T-helper 17 cell (primary cell): ENCODE measurements around the gene RPS6KA2. TPM values are rescaled to one million over a fixed set of nuclear protein-coding genes. Genes with fewer than 3 reads are reported as not detected.

ENCODE experiments used
- ATAC-seq: fragments of 150-1000 bp; cut with Tn5 transposase; 2 replicates; pipeline ENCODE4 v1.10.0; 2021; ENCODE audit warnings: mild to moderate bottlenecking, moderate library complexity
- DNase-seq, 3 donors: peaks; one replicate each; pipeline versions ENCODE4 v3.0.0 to v3.0.0-alpha.2; 2020 to 2021
- H3K9me3 ChIP-seq: one replicate; pipeline ENCODE4 v1.7.0; 2013; ENCODE audit warnings: low read length, mild to moderate bottlenecking; ENCODE audit not compliant: control insufficient read depth, poor library complexity, severe bottlenecking
- H3K27ac Mint-ChIP-seq: one replicate; pipeline ENCODE4 v1.8.0; 2022; ENCODE audit warnings: mild to moderate bottlenecking, moderate library complexity, mixed read lengths
- H3K27me3 Mint-ChIP-seq: one replicate; pipeline ENCODE4 v1.8.0; 2022; ENCODE audit warnings: mixed read lengths
- H3K36me3 Mint-ChIP-seq: one replicate; pipeline ENCODE4 v1.8.0; 2022; ENCODE audit warnings: low read depth, mixed read lengths
- H3K4me1 Mint-ChIP-seq: one replicate; pipeline ENCODE4 v1.8.0; 2022; ENCODE audit warnings: mild to moderate bottlenecking, mixed read lengths
- H3K4me3 Mint-ChIP-seq: one replicate; pipeline ENCODE4 v1.8.0; 2022; ENCODE audit warnings: mild to moderate bottlenecking, moderate library complexity, mixed read lengths
- total RNA-seq, 4 donors: library from RNA in 2 of 4; stranded (reverse) in 2 of 4; gene quantifications; one replicate each; pipeline ENCODE4 v1.2.3 and lab custom pipeline; 2022 to 2026

The RPS6KA2 gene
- total RNA-seq, 2 donors from 2014 or later: 3.3 to 5.9 TPM

GRCh38 chr6:166625356-166625755 is 1.7 kb downstream of the RPS6KA2 start:
- DNase-seq: no peak
- Mint-ChIP-seq H3K4me3 (no peak overlapping the region), H3K4me1 (peaks cover 20% of the 10 kb centered on the region), H3K36me3 (no peaks in the 10 kb centered on the region), H3K27me3 (peaks cover 36% of the 10 kb centered on the region), H3K27ac (no peak overlapping the region)
- no peaks in the 10 kb centered on the region for H3K9me3 ChIP-seq
- ATAC-seq: no peak

- DNase-seq (no peak), ATAC-seq (no peak)
- H3K4me1 Mint-ChIP-seq: peaks cover 16% of the 10 kb centered on the region
- peaks cover 28% of the 10 kb centered on the region for H3K27me3 Mint-ChIP-seq
- no peaks in the 10 kb centered on the region for H3K36me3 Mint-ChIP-seq
- H3K4me3 Mint-ChIP-seq: no peak overlapping the region
- H3K27ac Mint-ChIP-seq: no peak overlapping the region
- no peaks in the 10 kb centered on the region for H3K9me3 ChIP-seq
These were observed 2.8 kb downstream of the RPS6KA2 start for GRCh38 chr6:166624275-166624674.

GRCh38 chr6:166623318-166623717 is 3.7 kb downstream of the RPS6KA2 start:
- Mint-ChIP-seq H3K36me3 (peaks cover under 1% of the 10 kb centered on the region), H3K27me3 (peaks cover 26% of the 10 kb centered on the region), H3K4me3 (no peak overlapping the region), H3K4me1 (peaks cover 13% of the 10 kb centered on the region), H3K27ac (no peak overlapping the region)
- H3K9me3 ChIP-seq: no peaks in the 10 kb centered on the region
- DNase-seq: no peak
- no peak for ATAC-seq

GRCh38 chr6:166621114-166621540 is 5.9 kb downstream of the RPS6KA2 start:
- Mint-ChIP-seq H3K4me3 (no peak overlapping the region), H3K36me3 (peaks cover 2% of the 10 kb centered on the region), H3K27ac (no peak overlapping the region), H3K4me1 (peaks cover 8% of the 10 kb centered on the region), H3K27me3 (peaks cover 26% of the 10 kb centered on the region)
- no peak for DNase-seq
- no peaks in the 10 kb centered on the region for H3K9me3 ChIP-seq
- no peak for ATAC-seq

- no peak for ATAC-seq
- peaks cover 4% of the 10 kb centered on the region for H3K4me1 Mint-ChIP-seq
- H3K27ac Mint-ChIP-seq: no peak overlapping the region
- no peak overlapping the region for H3K4me3 Mint-ChIP-seq
- peaks cover 2% of the 10 kb centered on the region for H3K36me3 Mint-ChIP-seq
- no peaks in the 10 kb centered on the region for H3K9me3 ChIP-seq
- peaks cover 21% of the 10 kb centered on the region for H3K27me3 Mint-ChIP-seq
- DNase-seq: no peak
These were observed 6.5 kb downstream of the RPS6KA2 start for GRCh38 chr6:166620478-166621113.

- peaks cover 4% of the 10 kb centered on the region for H3K4me1 Mint-ChIP-seq
- DNase-seq: no peak
- no peaks in the 10 kb centered on the region for H3K9me3 ChIP-seq
- peaks cover 21% of the 10 kb centered on the region for H3K27me3 Mint-ChIP-seq
- H3K36me3 Mint-ChIP-seq: peaks cover 5% of the 10 kb centered on the region
- ATAC-seq: no peak
- no peak overlapping the region for H3K27ac Mint-ChIP-seq
- H3K4me3 Mint-ChIP-seq: no peak overlapping the region
These were observed 7.1 kb downstream of the RPS6KA2 start for GRCh38 chr6:166619912-166620311.

GRCh38 chr6:166618866-166619761 is 7.9 kb downstream of the RPS6KA2 start:
- H3K27me3 Mint-ChIP-seq: peaks cover 24% of the 10 kb centered on the region
- DNase-seq: no peak
- H3K27ac Mint-ChIP-seq: no peak overlapping the region
- ATAC-seq: no peak
- H3K9me3 ChIP-seq: no peaks in the 10 kb centered on the region
- H3K4me1 Mint-ChIP-seq: peaks cover 6% of the 10 kb centered on the region
- peaks cover 5% of the 10 kb centered on the region for H3K36me3 Mint-ChIP-seq
- no peak overlapping the region for H3K4me3 Mint-ChIP-seq

GRCh38 chr6:166618251-166618650 is 8.8 kb downstream of the RPS6KA2 start:
- Mint-ChIP-seq H3K27ac (no peak overlapping the region), H3K27me3 (peaks cover 20% of the 10 kb centered on the region), H3K4me1 (peaks cover 9% of the 10 kb centered on the region), H3K4me3 (no peak overlapping the region), H3K36me3 (peaks cover 5% of the 10 kb centered on the region)
- no peak for ATAC-seq
- DNase-seq: no peak
- no peaks in the 10 kb centered on the region for H3K9me3 ChIP-seq

GRCh38 chr6:166617359-166617758 is 9.7 kb downstream of the RPS6KA2 start:
- Mint-ChIP-seq H3K27me3 (peaks cover 14% of the 10 kb centered on the region), H3K36me3 (peaks cover 5% of the 10 kb centered on the region), H3K27ac (no peak overlapping the region), H3K4me1 (peaks cover 9% of the 10 kb centered on the region), H3K4me3 (no peak overlapping the region)
- no peaks in the 10 kb centered on the region for H3K9me3 ChIP-seq
- no peak for DNase-seq
- ATAC-seq: no peak

GRCh38 chr6:166616261-166617238 is 10.5 kb downstream of the RPS6KA2 start:
- ATAC-seq: no peak
- Mint-ChIP-seq H3K27ac (no peak overlapping the region), H3K4me1 (peaks cover 9% of the 10 kb centered on the region), H3K36me3 (peaks cover 5% of the 10 kb centered on the region), H3K27me3 (peaks cover 8% of the 10 kb centered on the region), H3K4me3 (no peak overlapping the region)
- no peak for DNase-seq
- no peaks in the 10 kb centered on the region for H3K9me3 ChIP-seq

GRCh38 chr6:166615059-166615770 is 11.8 kb downstream of the RPS6KA2 start:
- Mint-ChIP-seq H3K36me3 (peaks cover 5% of the 10 kb centered on the region), H3K4me3 (no peak overlapping the region)
- ATAC-seq: no peak

GRCh38 chr6:166614589-166614988 is 12.5 kb downstream of the RPS6KA2 start:
- Mint-ChIP-seq H3K27me3 (peaks cover 6% of the 10 kb centered on the region), H3K36me3 (peaks cover 5% of the 10 kb centered on the region), H3K4me1 (peaks cover 11% of the 10 kb centered on the region), H3K4me3 (no peak overlapping the region), H3K27ac (peak overlapping the region; percentile 73)
- DNase-seq (no peak), ATAC-seq (no peak)
- no peaks in the 10 kb centered on the region for H3K9me3 ChIP-seq

More at GRCh38 chr6:166615059-166615770, 11.8 kb downstream of the RPS6KA2 start:
- no peak for DNase-seq
- peaks cover 6% of the 10 kb centered on the region for H3K27me3 Mint-ChIP-seq
- peak overlapping the region; percentile 73 for H3K27ac Mint-ChIP-seq
- no peaks in the 10 kb centered on the region for H3K9me3 ChIP-seq
- peaks cover 11% of the 10 kb centered on the region for H3K4me1 Mint-ChIP-seq
